HepG2 (cell line): Measurements from ENCODE around the gene AKAP8. TPM values are rescaled to one million over a fixed set of nuclear protein-coding genes. Genes with fewer than 3 reads are reported as not detected.
A peak's percentile ranks its signal among the peaks of the same experiment; 100 is the strongest.

Experiments used
- ADNP ChIP-seq: sonication (generic); formaldehyde crosslinking; IDR thresholded peaks from 2 replicates; pipeline ENCODE4 v1.4.0; 2020; ENCODE audit warnings: missing genetic modification reagents
- CBX1 ChIP-seq: IDR thresholded peaks from one replicate; pipeline ENCODE4 v1.6.1; 2016; ENCODE audit warnings: antibody characterized with exemption, low read depth
- CEBPB ChIP-seq: IDR thresholded peaks from 2 replicates; pipeline ENCODE4 v1.6.1; 2011; ENCODE audit warnings: low read depth, low read length, improper control_type of control experiment, borderline replicate concordance
- CEBPG ChIP-seq: IDR thresholded peaks from 2 replicates; pipeline ENCODE4 v1.6.1; 2016
- CREM ChIP-seq, 2 experiments: sonication (generic) in 1 of 2; formaldehyde crosslinking in 1 of 2; IDR thresholded peaks; 2 replicates each; pipeline versions ENCODE4 v1.4.0 to v1.6.1; 2016 to 2020; ENCODE audit warnings: antibody characterized with exemption in 1 of 2, mild to moderate bottlenecking in 1 of 2, missing genetic modification reagents in 1 of 2
- GATAD2A ChIP-seq: IDR thresholded peaks from 2 replicates; pipeline ENCODE4 v1.6.1; 2016
- HDAC2 ChIP-seq: sonication (generic); formaldehyde crosslinking; IDR thresholded peaks from 2 replicates; pipeline ENCODE4 v1.4.0; 2020; ENCODE audit warnings: missing genetic modification reagents
- HNF4A ChIP-seq: sonication (generic); formaldehyde crosslinking; IDR thresholded peaks from 2 replicates; pipeline ENCODE4 v1.4.0; 2020; ENCODE audit warnings: missing genetic modification reagents
- IKZF5 ChIP-seq: IDR thresholded peaks from 2 replicates; pipeline ENCODE4 v1.6.1; 2018; ENCODE audit warnings: missing genetic modification reagents, mild to moderate bottlenecking, missing compliant biosample characterization
- JUND ChIP-seq: sonication (generic); formaldehyde crosslinking; IDR thresholded peaks from 2 replicates; pipeline ENCODE4 v1.8.0; 2022; ENCODE audit warnings: mild to moderate bottlenecking, missing genetic modification reagents
- KDM1A ChIP-seq: IDR thresholded peaks from 2 replicates; pipeline ENCODE4 v1.6.1; 2016; ENCODE audit warnings: missing compliant biosample characterization
- KDM3A ChIP-seq: IDR thresholded peaks from 2 replicates; pipeline ENCODE4 v1.6.1; 2018; ENCODE audit warnings: low read depth, missing compliant biosample characterization
- NR2C2 ChIP-seq: sonication (generic); formaldehyde crosslinking; IDR thresholded peaks from 2 replicates; pipeline ENCODE4 v1.4.0; 2020; ENCODE audit warnings: missing genetic modification reagents, mild to moderate bottlenecking, moderate library complexity, borderline replicate concordance
- NR2F6 ChIP-seq, 2 experiments: IDR thresholded peaks; 2 replicates each; pipeline ENCODE4 v1.6.1; 2016; ENCODE audit warnings: antibody characterized with exemption in 1 of 2, mild to moderate bottlenecking in 1 of 2
- RXRB ChIP-seq: IDR thresholded peaks from 2 replicates; pipeline ENCODE4 v1.6.1; 2016; ENCODE audit warnings: borderline replicate concordance, missing genetic modification reagents, missing compliant biosample characterization
- SALL1 ChIP-seq: sonication (generic); formaldehyde crosslinking; IDR thresholded peaks from 2 replicates; pipeline ENCODE4 v1.8.0; 2022; ENCODE audit warnings: mild to moderate bottlenecking, missing genetic modification reagents
- SRY ChIP-seq: sonication (generic); formaldehyde crosslinking; IDR thresholded peaks from 2 replicates; pipeline ENCODE4 v1.8.0; 2022; ENCODE audit warnings: mild to moderate bottlenecking, missing genetic modification reagents
- ZFP91 ChIP-seq: sonication (generic); formaldehyde crosslinking; IDR thresholded peaks from 2 replicates; pipeline ENCODE4 v1.9.0; 2022; ENCODE audit warnings: missing genetic modification reagents, mild to moderate bottlenecking, borderline replicate concordance
- ZFX ChIP-seq: sonication (generic); formaldehyde crosslinking; IDR thresholded peaks from 2 replicates; pipeline ENCODE4 v1.4.0; 2020; ENCODE audit warnings: mild to moderate bottlenecking, low read depth, missing genetic modification reagents, moderate library complexity
- ZMYM3 ChIP-seq: sonication (generic); formaldehyde crosslinking; IDR thresholded peaks from 2 replicates; pipeline ENCODE4 v1.5.1; 2020; ENCODE audit warnings: mild to moderate bottlenecking, missing genetic modification reagents
- ZNF281 ChIP-seq: sonication (generic); formaldehyde crosslinking; IDR thresholded peaks from 2 replicates; pipeline ENCODE4 v1.4.0; 2020; ENCODE audit warnings: missing genetic modification reagents, borderline replicate concordance
- ZNF766 ChIP-seq: sonication (generic); formaldehyde crosslinking; IDR thresholded peaks from 2 replicates; pipeline ENCODE4 v1.5.0; 2020; ENCODE audit warnings: missing genetic modification reagents, borderline replicate concordance
- polyA plus RNA-seq, 8 experiments: library from polyadenylated mRNA; depleted of rRNA in 3 of 8; stranded (reverse) in 7 of 8; unstranded in 1 of 8; fragments of >200 nt; fragmentation: Illumina TruSeq in 4 of 8; extraction: Trizol in 4 of 8; gene quantifications; 2 replicates each; pipeline versions ENCODE4 v1.2.1 to v1.2.3, GENCODE V29; 2011 to 2016; ENCODE audit warnings: low read depth in 4 of 8, missing spikeins in 1 of 8, mixed read lengths in 1 of 8; ENCODE audit not compliant: insufficient read depth in 1 of 8
- total RNA-seq, 5 experiments: library from RNA; depleted of rRNA; stranded (reverse); fragments of >200 nt; fragmentation: Illumina TruSeq; extraction: Trizol; gene quantifications; 2 replicates each; pipeline ENCODE4 v1.2.3, GENCODE V29; 2016; ENCODE audit warnings: low read depth in 1 of 5
- TF ChIP-seq, protein P1 (sequence below): sonication (generic); formaldehyde crosslinking; IDR thresholded peaks from 2 replicates; pipeline ENCODE4 v1.9.0; 2022; ENCODE audit warnings: low read depth, missing genetic modification reagents

The AKAP8 gene
- total and polyA plus RNA-seq, 2 of the 13 experiments (the other 11 are each of a cell fraction or from before 2014, with no cell fraction given): 15.9 to 22.1 TPM

GRCh38 chr19:15323496-15324235, 55.9 kb downstream of the AKAP8 start (continued):
- TF ChIP-seq RXRB (CRISPR knock-in tag) (peak; percentile 52), NR2C2 (CRISPR knock-in tag) (peak; percentile 69; the same call in 1 of the 2 replicates), ZMYM3 (peak; percentile 98), SRY (CRISPR knock-in tag) (no peak), NR2F6 (IDR thresholded peaks at IDR 0.05) (peak; percentile 83), NR2F6 (CRISPR knock-in tag; IDR thresholded peaks at IDR 0.05) (peak; percentile 82), HNF4A (CRISPR knock-in tag) (peak; percentile 44; the same call in 1 of the 2 replicates), KDM1A (peak; percentile 94), CREM (IDR thresholded peaks at IDR 0.05) (peak; percentile 24; the same call in 1 of the 2 replicates), CREM (CRISPR knock-in tag; IDR thresholded peaks at IDR 0.05) (no peak), ZNF281 (CRISPR knock-in tag) (peak; percentile 74; the same call in 1 of the 2 replicates), CEBPB (peak; percentile 86), CBX1 (peak; percentile 34), GATAD2A (peak; percentile 17; the same call in 1 of the 2 replicates), CEBPG (CRISPR knock-in tag) (peak; percentile 68), HDAC2 (peak; percentile 55; the same call in 1 of the 2 replicates), SALL1 (CRISPR knock-in tag) (peak; percentile 23; the same call in 1 of the 2 replicates), ZFX (no peak), ADNP (peak; percentile 62; the same call in 1 of the 2 replicates), KDM3A (no peak), ZNF766 (CRISPR knock-in tag) (no peak), ZFP91 (CRISPR knock-in tag) (0 out of 2 replicates have a peak, but pooled peaks have one; percentile 6), JUND (CRISPR knock-in tag) (no peak), IKZF5 (CRISPR knock-in tag) (no peak)
- TF ChIP-seq, protein P1, sequence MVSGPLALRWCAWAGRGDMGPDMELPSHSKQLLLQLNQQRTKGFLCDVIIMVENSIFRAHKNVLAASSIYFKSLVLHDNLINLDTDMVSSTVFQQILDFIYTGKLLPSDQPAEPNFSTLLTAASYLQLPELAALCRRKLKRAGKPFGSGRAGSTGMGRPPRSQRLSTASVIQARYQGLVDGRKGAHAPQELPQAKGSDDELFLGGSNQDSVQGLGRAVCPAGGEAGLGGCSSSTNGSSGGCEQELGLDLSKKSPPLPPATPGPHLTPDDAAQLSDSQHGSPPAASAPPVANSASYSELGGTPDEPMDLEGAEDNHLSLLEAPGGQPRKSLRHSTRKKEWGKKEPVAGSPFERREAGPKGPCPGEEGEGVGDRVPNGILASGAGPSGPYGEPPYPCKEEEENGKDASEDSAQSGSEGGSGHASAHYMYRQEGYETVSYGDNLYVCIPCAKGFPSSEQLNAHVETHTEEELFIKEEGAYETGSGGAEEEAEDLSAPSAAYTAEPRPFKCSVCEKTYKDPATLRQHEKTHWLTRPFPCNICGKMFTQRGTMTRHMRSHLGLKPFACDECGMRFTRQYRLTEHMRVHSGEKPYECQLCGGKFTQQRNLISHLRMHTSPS (CRISPR knock-in tag): peak; percentile 41; the same call in 1 of the 2 replicates
